ENCODE results near the gene NPIPA2.
"Not testable (repeated sequence)": the region's sequence is repeated elsewhere in the genome, so short reads cannot be mapped to it uniquely, and the experiment has no call there.

The NPIPA2 gene

GRCh38 chr16:14742273-14743128 is at the start of gene NPIPA2:
Gene NPIPA2 (plus strand): TSS chr16:14742533. CDS start chr16:14748066, 5,533 bp downstream.
- not testable (repeated sequence) for DNase-seq

- not testable (repeated sequence) for DNase-seq
Observed at GRCh38 chr16:14694129-14694528, 48.2 kb upstream of the NPIPA2 start, which contains the start of gene PLA2G10. Gene PLA2G10 (minus strand): TSS chr16:14694308. CDS start chr16:14694229, 79 bp downstream.

GRCh38 chr16:14701859-14702258 is 40.5 kb upstream of the NPIPA2 start:
- not testable (repeated sequence) for DNase-seq

GRCh38 chr16:14702672-14703071 is 39.7 kb upstream of the NPIPA2 start:
- DNase-seq: not testable (repeated sequence)

- not testable (repeated sequence) for DNase-seq
Observed at GRCh38 chr16:14703156-14704011, 38.9 kb upstream of the NPIPA2 start, which contains the start of gene NPIPA3. Gene NPIPA3 (plus strand): TSS chr16:14703411. CDS start chr16:14708944, 5,533 bp downstream.

- DNase-seq: not testable (repeated sequence)
Observed at GRCh38 chr16:14733233-14733632, 9.1 kb upstream of the NPIPA2 start.

- DNase-seq: not testable (repeated sequence)
Observed at GRCh38 chr16:14740832-14741385, 1.4 kb upstream of the NPIPA2 start.

GRCh38 chr16:14741794-14742193 is 539 bp upstream of the NPIPA2 start:
- DNase-seq: not testable (repeated sequence)

- not testable (repeated sequence) for DNase-seq
Observed at GRCh38 chr16:14773654-14774053, 31.3 kb downstream of the NPIPA2 start.

GRCh38 chr16:14775624-14776023 is 33.3 kb downstream of the NPIPA2 start:
- not testable (repeated sequence) for DNase-seq

- not testable (repeated sequence) for DNase-seq
Observed at GRCh38 chr16:14776763-14777162, 34.4 kb downstream of the NPIPA2 start.

GRCh38 chr16:14779368-14779877 is 37.1 kb downstream of the NPIPA2 start:
- DNase-seq: not testable (repeated sequence)

- DNase-seq: not testable (repeated sequence)
Observed at GRCh38 chr16:14786180-14786579, 43.8 kb downstream of the NPIPA2 start.

GRCh38 chr16:14789577-14789976 is 47.2 kb downstream of the NPIPA2 start:
- not testable (repeated sequence) for DNase-seq

- not testable (repeated sequence) for DNase-seq
Observed at GRCh38 chr16:14790320-14790956, 48.1 kb downstream of the NPIPA2 start.

- not testable (repeated sequence) for DNase-seq
Observed at GRCh38 chr16:14792914-14793313, 50.6 kb downstream of the NPIPA2 start.

GRCh38 chr16:14797558-14797957 is 55.2 kb downstream of the NPIPA2 start:
- not testable (repeated sequence) for DNase-seq

- DNase-seq: not testable (repeated sequence)
Observed at GRCh38 chr16:14803577-14803976, 61.2 kb downstream of the NPIPA2 start.

GRCh38 chr16:14807184-14807678 is 64.9 kb downstream of the NPIPA2 start:
- DNase-seq: not testable (repeated sequence)

GRCh38 chr16:14813890-14814289 is 71.6 kb downstream of the NPIPA2 start:
- DNase-seq: not testable (repeated sequence)
